ENCODE data around the gene PTPRN2.
"Not testable (repeated sequence)": the region's sequence is repeated elsewhere in the genome, so short reads cannot be mapped to it uniquely, and the experiment has no call there.

The PTPRN2 gene

GRCh38 chr7:158241919-158242318, 345.7 kb downstream of the PTPRN2 start:
- no peak for DNase-seq

DNA sequence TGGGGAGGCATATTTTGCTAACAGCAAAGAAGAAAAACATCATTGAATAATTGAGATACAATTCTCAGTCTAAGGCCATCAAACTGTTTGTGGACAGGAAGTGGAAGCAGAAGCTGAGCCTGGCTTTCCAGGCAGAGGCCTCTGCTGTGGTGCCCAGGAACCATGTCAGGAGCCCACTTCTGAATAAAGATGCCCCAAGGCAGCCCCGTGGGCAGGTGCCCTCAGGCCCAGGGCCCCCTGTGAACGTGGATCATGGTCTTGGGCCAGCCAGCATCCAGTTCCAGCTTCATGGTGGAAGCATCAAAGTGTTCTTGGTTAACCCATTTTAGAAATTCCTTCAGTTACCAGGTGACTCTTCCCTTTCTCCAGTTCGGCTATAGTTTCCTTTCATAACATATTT, 346.8 kb downstream of the PTPRN2 start:
- DNase-seq: no peak

- no peak for DNase-seq
Measured at GRCh38 chr7:158239290-158239981, 348.2 kb downstream of the PTPRN2 start.

DNA sequence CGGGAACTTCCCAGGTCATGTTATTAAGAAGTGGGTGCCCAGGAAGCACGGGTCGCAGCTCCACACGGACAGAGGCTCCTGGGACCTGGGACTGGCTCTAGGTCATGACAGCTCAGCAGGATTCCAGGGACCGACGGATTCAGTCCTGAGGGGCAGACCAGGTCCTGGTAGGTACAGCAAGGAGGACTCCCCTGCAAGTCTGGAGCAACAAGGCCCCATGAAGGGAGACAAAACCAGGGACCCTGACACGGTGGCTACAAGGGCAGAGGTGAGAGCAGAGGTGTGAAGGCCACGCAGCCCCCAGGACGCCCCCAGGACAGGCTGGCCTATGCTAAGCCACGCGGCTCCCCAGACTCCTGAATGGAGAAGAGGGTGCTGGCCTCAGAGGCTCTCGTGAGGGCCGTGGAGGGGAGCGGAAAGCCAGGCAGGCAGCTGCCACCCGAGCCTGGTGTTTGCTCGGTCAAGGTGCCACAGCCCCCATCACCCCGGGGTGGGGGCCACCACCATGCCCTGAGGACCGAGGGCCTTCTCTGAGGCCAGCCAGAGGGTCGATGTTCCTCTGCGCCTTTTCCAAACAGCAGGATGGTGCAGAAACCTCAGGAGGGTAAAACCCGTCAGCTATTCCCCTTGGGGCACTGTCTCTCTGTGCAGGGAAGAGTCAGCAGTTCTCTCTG, 348.9 kb downstream of the PTPRN2 start:
- no peak for DNase-seq

DNA sequence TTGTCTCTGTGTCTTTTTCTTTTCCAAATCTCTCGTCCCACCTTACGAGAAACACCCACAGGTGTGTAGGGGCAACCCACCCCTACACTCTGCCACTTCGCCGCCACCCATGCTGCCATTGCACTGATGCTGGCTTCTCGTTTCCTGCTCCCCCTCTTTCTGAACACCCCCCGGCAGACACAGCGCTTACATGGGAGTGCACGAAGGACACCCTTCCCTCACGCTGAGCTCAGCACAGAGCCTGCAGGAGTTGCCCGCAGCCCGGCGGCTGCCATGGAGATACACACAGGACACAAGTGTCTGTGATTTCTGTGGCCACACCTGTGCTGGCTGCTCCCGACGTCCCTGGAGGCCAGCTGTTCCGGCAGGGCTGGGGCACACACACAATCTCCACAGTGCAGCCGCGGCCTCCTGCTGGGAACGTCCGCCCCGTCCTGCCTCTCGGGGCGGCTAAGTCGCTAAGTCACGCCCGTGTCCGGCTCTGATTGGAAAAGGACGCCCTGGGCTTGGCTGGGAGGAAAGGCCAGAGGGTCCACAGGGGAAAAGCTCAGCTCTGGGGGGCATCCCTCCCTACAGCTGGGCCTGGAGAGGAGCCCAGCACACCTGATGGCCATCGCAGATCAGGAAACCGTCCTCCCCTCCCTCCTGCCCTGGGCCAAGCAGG, 349.8 kb downstream of the PTPRN2 start:
- DNase-seq: no peak

DNA sequence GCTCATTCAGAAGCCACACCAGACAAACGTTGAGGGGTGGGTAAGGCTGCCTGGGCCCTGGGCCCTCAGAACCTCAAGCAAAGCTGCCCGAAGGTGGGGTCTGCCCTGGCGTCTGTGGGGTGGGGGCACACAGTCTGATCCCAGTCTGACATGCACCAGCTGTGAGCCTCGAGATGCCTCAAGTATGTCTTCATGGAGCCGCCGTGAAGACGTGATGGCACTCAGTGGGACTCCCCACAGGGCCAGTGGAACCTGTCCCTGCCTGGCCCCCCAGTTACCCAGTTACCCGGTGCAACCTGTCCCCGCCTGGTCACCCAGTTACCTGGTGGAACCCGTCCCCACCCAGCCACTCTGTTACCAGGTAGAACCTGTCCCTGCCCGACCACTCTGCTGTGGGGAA, 351.2 kb downstream of the PTPRN2 start:
- no peak for DNase-seq

GRCh38 chr7:158235862-158236261, 351.8 kb downstream of the PTPRN2 start:
- no peak for DNase-seq

GRCh38 chr7:158229945-158230344, 357.7 kb downstream of the PTPRN2 start:
- no peak for DNase-seq

DNA sequence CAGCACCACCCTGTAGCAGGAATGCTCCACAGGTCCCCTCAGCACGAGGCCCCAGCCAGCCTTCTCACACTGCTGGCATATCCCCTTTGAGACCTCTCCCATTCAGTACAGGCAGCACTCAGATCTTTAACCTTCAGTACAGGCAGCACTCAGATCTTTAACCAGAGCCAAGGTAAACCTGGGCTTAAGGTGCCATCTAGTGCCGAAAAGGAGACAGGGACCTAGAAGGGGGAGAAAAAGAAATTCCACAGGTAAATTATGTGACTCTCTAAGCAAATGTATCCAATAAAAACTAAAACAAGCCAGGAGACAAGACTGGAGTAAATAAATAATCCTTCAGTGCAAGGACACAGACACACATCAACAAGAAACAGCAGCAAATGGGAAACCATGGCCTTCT, 358.6 kb downstream of the PTPRN2 start:
- no peak for DNase-seq

- DNase-seq: no peak
Measured at GRCh38 chr7:158228131-158228530, 359.5 kb downstream of the PTPRN2 start.

- no peak for DNase-seq
Measured at GRCh38 chr7:158227258-158227984, 360.2 kb downstream of the PTPRN2 start.

GRCh38 chr7:158216198-158216597, 371.4 kb downstream of the PTPRN2 start:
- no peak for DNase-seq

DNA sequence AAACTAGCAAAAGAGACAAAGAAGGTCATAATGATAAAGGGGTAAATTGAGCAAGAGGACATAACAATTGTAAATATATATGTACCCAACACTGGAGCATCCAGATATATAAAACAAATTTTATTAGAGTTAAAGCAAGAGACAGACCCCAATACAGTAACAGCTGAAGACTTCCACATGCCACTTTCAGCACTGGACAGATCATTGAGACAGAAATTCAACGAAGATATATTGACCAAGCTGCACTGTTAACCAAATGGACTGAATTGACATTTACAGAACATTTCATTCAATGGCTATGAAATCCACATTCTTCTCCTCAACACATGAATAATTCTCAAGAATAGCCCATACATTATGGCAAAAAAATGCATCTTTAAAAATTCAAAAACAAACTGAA, 378.2 kb downstream of the PTPRN2 start:
- no peak for DNase-seq

DNA sequence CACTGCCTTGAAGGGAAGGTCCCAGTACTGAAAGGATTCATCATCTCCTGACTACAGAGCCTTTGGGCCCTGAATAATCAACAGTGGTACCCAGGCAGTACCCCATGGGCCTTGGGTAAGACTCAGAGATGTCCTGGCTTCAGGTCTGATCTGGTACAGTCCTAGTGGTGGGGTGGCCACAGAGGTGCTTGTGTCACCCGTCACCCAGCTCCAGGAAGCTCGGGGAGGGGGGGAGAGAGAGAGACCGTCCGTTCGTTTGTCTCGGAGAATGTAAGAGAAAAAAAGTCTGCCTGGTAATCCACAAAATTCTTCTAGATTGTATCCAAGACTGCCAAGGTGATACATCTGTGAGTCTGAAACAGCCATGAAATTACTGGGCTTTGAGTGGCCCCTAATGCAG, 381.3 kb downstream of the PTPRN2 start:
- no peak for DNase-seq

DNA sequence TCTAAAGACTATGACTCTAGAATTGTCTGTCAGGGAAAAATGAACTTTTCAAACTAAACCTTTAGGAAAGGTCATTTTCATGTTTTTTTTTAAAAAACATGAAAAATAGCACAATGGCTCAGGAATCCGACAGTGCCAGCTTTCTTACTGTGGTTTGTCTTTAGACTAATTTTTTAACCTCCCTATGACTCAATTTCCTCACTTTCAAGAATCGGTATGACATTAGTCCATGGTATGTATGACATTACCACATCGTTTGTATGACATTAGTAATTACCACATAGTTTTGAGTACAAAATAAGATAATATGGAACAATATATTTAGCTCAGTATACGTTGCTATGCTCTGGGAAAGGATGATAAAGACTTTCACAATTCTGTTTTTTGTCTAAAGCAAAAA, 383.2 kb downstream of the PTPRN2 start:
- DNase-seq: no peak

GRCh38 chr7:158203948-158204347, 383.7 kb downstream of the PTPRN2 start:
- DNase-seq: not testable (repeated sequence)

DNA sequence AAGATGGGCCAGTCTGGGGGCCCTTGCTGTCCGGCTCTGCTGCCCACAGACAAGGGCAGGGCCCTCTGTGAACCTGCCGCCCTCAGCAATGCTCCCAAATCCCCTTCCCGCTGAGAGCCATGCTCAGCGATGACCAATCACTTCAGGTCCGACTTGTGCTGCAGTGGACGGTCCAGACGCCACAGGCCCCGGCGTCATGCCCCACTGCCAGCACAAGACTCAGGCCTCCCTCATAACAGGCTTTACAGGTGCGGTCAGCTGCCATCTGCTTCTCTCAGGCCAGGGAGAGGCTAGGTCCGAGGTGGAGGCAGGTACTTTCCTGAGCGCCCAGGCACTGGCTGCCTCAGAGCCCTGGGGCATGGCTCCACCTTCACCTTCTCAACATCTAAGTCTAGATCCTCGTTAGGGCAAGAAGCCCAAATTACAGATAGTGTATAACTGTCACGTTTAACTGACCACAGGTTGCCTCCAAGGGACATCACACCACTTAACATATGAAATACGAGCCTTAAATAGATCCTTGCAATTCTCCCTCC, 393.2 kb downstream of the PTPRN2 start:
- no peak for DNase-seq

DNA sequence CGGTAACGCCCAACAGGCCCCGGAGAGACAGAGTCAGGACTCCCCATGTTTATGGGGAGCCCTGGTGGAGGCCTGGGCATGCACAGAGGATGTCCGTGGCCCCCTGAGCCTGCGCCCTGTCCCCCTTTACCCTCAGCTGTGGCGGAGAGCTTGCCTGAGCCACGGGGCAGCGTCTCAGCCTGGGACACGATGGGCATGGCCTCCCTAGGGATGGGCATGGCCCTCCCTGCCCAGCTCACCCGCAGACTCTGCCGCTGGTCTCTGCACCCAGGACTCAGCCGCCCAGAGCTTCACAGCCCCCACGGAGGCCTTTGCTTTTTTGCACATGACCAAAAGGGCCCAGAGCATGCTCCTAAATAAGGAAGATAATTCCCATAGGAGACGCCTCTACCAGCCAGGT, 394.2 kb downstream of the PTPRN2 start:
- DNase-seq: no peak

- DNase-seq: no peak
Measured at GRCh38 chr7:158192956-158193355, 394.7 kb downstream of the PTPRN2 start.

GRCh38 chr7:158192184-158192835, 395.3 kb downstream of the PTPRN2 start:
- DNase-seq: no peak

DNA sequence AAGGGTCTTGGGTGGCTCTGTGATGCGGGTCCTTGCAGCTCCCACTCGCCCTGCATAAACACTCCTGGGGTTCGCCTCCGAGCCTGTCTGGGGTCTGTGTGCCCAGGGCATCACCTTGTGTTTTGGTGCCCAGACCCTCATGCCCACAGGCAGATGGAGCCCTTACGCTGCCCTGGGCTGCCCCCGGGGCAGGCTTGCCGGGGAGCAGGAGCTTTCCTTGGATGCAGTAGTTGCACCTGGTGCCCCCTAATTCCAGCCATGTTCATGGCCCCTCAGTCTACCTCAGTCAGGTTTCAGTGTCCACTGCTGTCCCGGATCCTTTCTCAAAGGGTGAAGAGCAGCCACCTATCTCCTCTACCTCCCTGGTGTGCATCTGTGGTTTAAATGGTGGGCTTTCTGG, 396.0 kb downstream of the PTPRN2 start:
- no peak for DNase-seq

GRCh38 chr7:158190756-158191155, 396.9 kb downstream of the PTPRN2 start:
- DNase-seq: no peak

DNA sequence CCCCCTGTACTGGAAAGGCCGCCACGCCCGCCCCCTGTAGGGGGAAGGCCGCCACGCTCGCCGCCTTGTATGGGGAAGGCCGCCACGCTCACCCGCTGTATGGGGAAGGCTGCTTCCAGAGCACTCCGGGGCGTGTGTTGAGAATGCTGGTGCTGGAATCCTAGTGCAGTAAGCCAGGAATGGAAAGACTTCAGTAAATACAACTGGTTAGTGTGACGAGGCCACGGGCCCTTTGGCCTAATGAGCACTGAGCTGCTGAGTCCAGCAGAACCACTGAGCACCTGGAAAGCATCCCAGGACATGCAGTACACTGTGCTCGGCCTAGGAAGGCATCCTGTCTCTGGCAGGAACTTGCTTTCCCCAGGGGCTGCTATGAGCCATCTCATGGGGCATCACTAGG, 398.9 kb downstream of the PTPRN2 start:
- no peak for DNase-seq

Measured in stimulated activated CD4-positive, alpha-beta T cell treated with anti-CD3 and anti-CD28 coated beads, Interleukin-4, amount 100 ng/mL, for 1 hour (primary cell).